OCI-LY1 (cell line): Measurements from ENCODE around the gene SLC35A3.

Experiments used
- H2AFZ ChIP-seq: fragments of 200-600 bp; sonication (generic), shearing (Covaris generic); 2 replicates; pipeline ENCODE4 v1.6.0; 2014; ENCODE audit warnings: antibody characterized with exemption, mild to moderate bottlenecking, low read length
- H3F3A ChIP-seq: fragments of 200-600 bp; sonication (generic), shearing (Covaris generic); 2 replicates; pipeline ENCODE4 v1.6.0; 2014; ENCODE audit warnings: mild to moderate bottlenecking, antibody characterized with exemption, low read length, moderate library complexity; ENCODE audit not compliant: insufficient read depth
- H3K27ac ChIP-seq: fragments of 200-600 bp; sonication (generic); 2 replicates; pipeline ENCODE4 v1.5.1; 2014; ENCODE audit warnings: low read length, mixed run types, mild to moderate bottlenecking, low read depth; ENCODE audit not compliant: poor library complexity, severe bottlenecking
- H3K27me3 ChIP-seq: fragments of 200-600 bp; sonication (generic); 2 replicates; pipeline ENCODE4 v1.6.0; 2014; ENCODE audit warnings: antibody characterized with exemption, mild to moderate bottlenecking, low read length, moderate library complexity; ENCODE audit not compliant: insufficient read depth
- H3K36me3 ChIP-seq: fragments of 200-600 bp; sonication (generic); 2 replicates; pipeline ENCODE4 v1.6.1; 2014; ENCODE audit warnings: mild to moderate bottlenecking, antibody characterized with exemption, low read length, moderate library complexity, mixed read lengths; ENCODE audit not compliant: insufficient read depth
- H3K4me1 ChIP-seq: fragments of 200-600 bp; sonication (generic); 2 replicates; pipeline ENCODE4 v1.5.1; 2014; ENCODE audit warnings: mild to moderate bottlenecking, low read length, moderate library complexity; ENCODE audit not compliant: insufficient read depth, severe bottlenecking
- H3K4me2 ChIP-seq: fragments of 200-600 bp; sonication (generic), shearing (Covaris generic); 2 replicates; pipeline ENCODE4 v1.6.1; 2014; ENCODE audit warnings: low read length
- H3K4me3 ChIP-seq: fragments of 200-600 bp; sonication (generic); 2 replicates; pipeline ENCODE4 v1.5.1; 2014; ENCODE audit warnings: low read length, low read depth, mild to moderate bottlenecking, mixed read lengths; ENCODE audit not compliant: poor library complexity, severe bottlenecking
- H3K79me2 ChIP-seq: fragments of 200-600 bp; shearing (Covaris generic); 2 replicates; pipeline ENCODE4 v1.6.1; 2016; ENCODE audit warnings: mixed run types, low read length, mixed read lengths; ENCODE audit not compliant: insufficient read depth
- H3K9ac ChIP-seq: fragments of 200-600 bp; sonication (generic), shearing (Covaris generic); 2 replicates; pipeline ENCODE4 v1.6.1; 2014; ENCODE audit warnings: mild to moderate bottlenecking, low read length, mixed read lengths
- H3K9me2 ChIP-seq: fragments of 200-600 bp; sonication (generic), shearing (Covaris generic); 2 replicates; pipeline ENCODE4 v1.6.1; 2014; ENCODE audit warnings: low read depth, mild to moderate bottlenecking, low read length, mixed read lengths
- H3K9me3 ChIP-seq: fragments of 200-600 bp; shearing (Covaris generic); 2 replicates; pipeline ENCODE4 v1.6.1; 2014; ENCODE audit warnings: low read length, mixed read lengths
- H4K20me1 ChIP-seq: fragments of 200-600 bp; sonication (generic), shearing (Covaris generic); 2 replicates; pipeline ENCODE4 v1.6.0; 2016; ENCODE audit warnings: mild to moderate bottlenecking, low read length; ENCODE audit not compliant: insufficient read depth
- EZH2 ChIP-seq: fragments of 200-600 bp; sonication (generic), shearing (Covaris generic); IDR thresholded peaks from 2 replicates; pipeline ENCODE4 v1.8.0; 2017; ENCODE audit warnings: borderline replicate concordance, mixed run types, mild to moderate bottlenecking, antibody characterized with exemption, low read length, moderate library complexity, mixed read lengths
- TF ChIP-seq, protein P1 (sequence below): fragments of 200-600 bp; sonication (generic), shearing (Covaris generic); IDR thresholded peaks from 2 replicates; pipeline ENCODE4 v1.5.1; 2017; ENCODE audit warnings: mild to moderate bottlenecking, antibody characterized with exemption, low read length, moderate library complexity, mixed read lengths

The SLC35A3 gene

DNA sequence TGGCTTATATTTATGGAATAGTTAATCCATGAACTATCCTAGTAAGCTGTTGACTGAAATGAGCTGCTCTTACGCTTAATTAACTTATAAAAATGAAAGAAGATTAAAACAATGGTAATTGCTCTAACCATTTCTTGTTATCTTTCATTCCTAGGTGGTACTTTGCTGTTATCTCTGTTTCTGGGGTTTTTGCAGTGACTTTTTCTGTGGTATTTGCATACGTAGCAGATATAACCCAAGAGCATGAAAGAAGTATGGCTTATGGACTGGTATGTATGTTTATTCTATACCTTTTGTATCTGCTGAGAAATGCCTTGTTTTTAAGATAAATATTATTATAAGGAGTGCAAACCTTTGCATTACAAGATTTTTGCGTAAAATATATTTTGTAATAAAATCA lies 91.9 kb downstream of the SLC35A3 start:
- Histone ChIP-seq H3K27ac (no peak overlapping the region), H4K20me1 (no peaks in the 10 kb centered on the region), H3K79me2 (no peaks in the 10 kb centered on the region; the same call in none of the 2 replicates), H3K27me3 (no peaks in the 10 kb centered on the region), H3K9me2 (no peaks in the 10 kb centered on the region), H3K4me3 (no peak overlapping the region), H3K36me3 (peaks cover 83% of the 10 kb centered on the region), H3F3A (no peaks in the 10 kb centered on the region), H3K4me2 (no peak overlapping the region), H2AFZ (no peak overlapping the region), H3K9ac (no peak overlapping the region), H3K4me1 (peaks cover 10% of the 10 kb centered on the region), H3K9me3 (no peaks in the 10 kb centered on the region)
- TF ChIP-seq, protein P1, sequence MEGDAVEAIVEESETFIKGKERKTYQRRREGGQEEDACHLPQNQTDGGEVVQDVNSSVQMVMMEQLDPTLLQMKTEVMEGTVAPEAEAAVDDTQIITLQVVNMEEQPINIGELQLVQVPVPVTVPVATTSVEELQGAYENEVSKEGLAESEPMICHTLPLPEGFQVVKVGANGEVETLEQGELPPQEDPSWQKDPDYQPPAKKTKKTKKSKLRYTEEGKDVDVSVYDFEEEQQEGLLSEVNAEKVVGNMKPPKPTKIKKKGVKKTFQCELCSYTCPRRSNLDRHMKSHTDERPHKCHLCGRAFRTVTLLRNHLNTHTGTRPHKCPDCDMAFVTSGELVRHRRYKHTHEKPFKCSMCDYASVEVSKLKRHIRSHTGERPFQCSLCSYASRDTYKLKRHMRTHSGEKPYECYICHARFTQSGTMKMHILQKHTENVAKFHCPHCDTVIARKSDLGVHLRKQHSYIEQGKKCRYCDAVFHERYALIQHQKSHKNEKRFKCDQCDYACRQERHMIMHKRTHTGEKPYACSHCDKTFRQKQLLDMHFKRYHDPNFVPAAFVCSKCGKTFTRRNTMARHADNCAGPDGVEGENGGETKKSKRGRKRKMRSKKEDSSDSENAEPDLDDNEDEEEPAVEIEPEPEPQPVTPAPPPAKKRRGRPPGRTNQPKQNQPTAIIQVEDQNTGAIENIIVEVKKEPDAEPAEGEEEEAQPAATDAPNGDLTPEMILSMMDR: no peak
- TF ChIP-seq EZH2: no peak

DNA sequence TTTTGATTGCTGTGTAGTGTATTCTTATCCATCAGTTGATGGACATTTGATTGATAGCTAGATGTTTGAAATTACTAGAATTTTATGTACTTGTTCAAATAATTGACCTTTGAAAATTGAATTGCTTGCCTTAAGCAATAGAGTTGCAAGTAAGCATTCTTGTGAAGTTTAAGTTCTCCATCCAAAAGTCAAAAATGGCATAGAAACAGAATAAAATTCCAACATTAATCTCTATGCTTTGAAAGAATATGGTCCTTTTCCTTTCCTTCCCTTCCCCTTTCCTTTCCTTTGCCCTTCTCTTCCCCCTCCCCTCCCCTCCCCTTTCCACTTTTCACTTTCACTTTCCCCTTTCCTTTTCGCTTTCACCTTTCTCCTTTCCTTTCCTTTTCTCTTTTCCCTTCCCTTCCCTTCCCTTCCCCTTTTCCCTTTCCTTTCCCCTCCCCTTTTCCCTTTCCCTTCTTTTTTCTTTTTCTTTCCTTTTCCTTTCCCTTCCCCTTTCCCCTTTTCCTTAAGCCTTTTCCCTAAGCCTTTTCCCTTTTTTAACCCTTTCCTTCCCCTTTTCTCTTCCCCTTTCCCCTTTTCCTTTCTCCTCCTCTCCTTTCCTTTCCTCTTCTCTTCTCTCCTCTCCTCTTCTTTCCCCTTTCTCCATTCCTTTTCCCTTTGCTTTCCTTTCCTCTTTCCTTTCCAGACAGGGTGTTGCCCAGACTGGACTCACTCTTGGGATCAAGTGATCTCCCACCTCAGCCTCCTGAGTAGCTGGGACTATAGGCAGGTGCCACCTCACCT lies 95.6 kb downstream of the SLC35A3 start:
- Histone ChIP-seq H3K27ac (no peak overlapping the region), H3K9ac (no peak overlapping the region), H3K4me2 (no peak overlapping the region), H3K79me2 (no peaks in the 10 kb centered on the region), H3K36me3 (peaks cover 90% of the 10 kb centered on the region), H3K4me1 (peaks cover 10% of the 10 kb centered on the region), H3F3A (no peaks in the 10 kb centered on the region), H2AFZ (no peak overlapping the region), H3K9me3 (no peaks in the 10 kb centered on the region), H4K20me1 (no peaks in the 10 kb centered on the region), H3K9me2 (no peaks in the 10 kb centered on the region), H3K4me3 (no peak overlapping the region), H3K27me3 (no peaks in the 10 kb centered on the region)
- TF ChIP-seq EZH2: no peak
- TF ChIP-seq, protein P1: no peak

DNA sequence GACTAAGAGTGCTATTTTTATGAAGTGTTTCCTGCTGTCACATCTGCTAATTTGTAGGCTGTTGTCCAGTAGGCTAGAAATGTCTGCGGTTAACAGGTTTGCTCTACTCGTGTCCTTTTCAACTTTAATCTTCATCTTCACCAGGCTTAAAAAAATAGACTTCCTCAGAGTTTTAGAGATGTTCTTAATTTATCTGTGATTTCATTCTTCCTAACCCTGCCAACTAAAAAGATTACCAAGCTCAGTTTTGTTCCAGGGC lies 96.1 kb downstream of the SLC35A3 start:
- H3K27me3 ChIP-seq: no peaks in the 10 kb centered on the region
- H4K20me1 ChIP-seq: no peaks in the 10 kb centered on the region
- no peaks in the 10 kb centered on the region for H3K79me2 ChIP-seq
- no peaks in the 10 kb centered on the region for H3F3A ChIP-seq
- TF ChIP-seq, protein P1: no peak
- no peak for TF ChIP-seq EZH2
- H3K9me3 ChIP-seq: no peaks in the 10 kb centered on the region
- H3K9me2 ChIP-seq: no peaks in the 10 kb centered on the region
- no peak overlapping the region for H2AFZ ChIP-seq
- H3K4me2 ChIP-seq: no peak overlapping the region
- H3K27ac ChIP-seq: no peak overlapping the region
- peaks cover 10% of the 10 kb centered on the region for H3K4me1 ChIP-seq
- H3K36me3 ChIP-seq: peaks cover 90% of the 10 kb centered on the region
- H3K9ac ChIP-seq: no peak overlapping the region
- H3K4me3 ChIP-seq: no peak overlapping the region
